Right lobe of liver (tissue), 6 donors: ENCODE data around the gene WASL. TPM values are rescaled to one million over a fixed set of nuclear protein-coding genes. Genes with fewer than 3 reads are reported as not detected.
A peak's percentile ranks its signal among the peaks of the same experiment; 100 is the strongest.
"Not testable (repeated sequence)": the region's sequence is repeated elsewhere in the genome, so short reads cannot be mapped to it uniquely, and the experiment has no call there.

ENCODE experiments used
- ATAC-seq, 4 donors: fragments of 200-7000 bp; cut with Tn5 transposase; one replicate each; pipeline ENCODE4 v1.9.1; 2020; ENCODE audit warnings: mild to moderate bottlenecking in 4 of 4, moderate library complexity in 4 of 4
- DNase-seq, 3 donors: peaks; one replicate each; pipeline ENCODE4 v3.0.0-alpha.2; 2020
- H3K27ac ChIP-seq, 3 donors: fragments of 200-600 bp; one replicate each; pipeline ENCODE4 v1.8.0; 2022
- H3K27me3 ChIP-seq, 2 donors: fragments of 200-600 bp; one replicate each; pipeline ENCODE4 v1.8.0; 2022
- H3K36me3 ChIP-seq, 4 donors: fragments of 200-600 bp; sonication (generic) in 1 of 4; one replicate each; pipeline versions ENCODE4 v1.5.1 to v1.8.0; 2017 to 2022; ENCODE audit warnings: control low read depth in 1 of 4
- H3K4me1 ChIP-seq, 4 donors: fragments of 200-600 bp; sonication (generic) in 1 of 4; one replicate each; pipeline versions ENCODE4 v1.5.1 to v1.8.0; 2017 to 2022; ENCODE audit warnings: control low read depth in 1 of 4
- H3K4me3 ChIP-seq, 3 donors: fragments of 200-600 bp; one replicate each; pipeline ENCODE4 v1.8.0; 2022
- H3K9me3 ChIP-seq, 4 donors: fragments of 200-600 bp; sonication (generic) in 1 of 4; one replicate each; pipeline versions ENCODE4 v1.5.1 to v1.8.0; 2017 to 2022; ENCODE audit warnings: control low read depth in 1 of 4
- CTCF ChIP-seq, 4 donors: fragments of 200-600 bp in 3 of 4; fragments of 450-650 bp in 1 of 4; IDR thresholded peaks; one replicate each; pipeline versions ENCODE4 v1.5.1 to v1.8.0; 2016 to 2022; ENCODE audit warnings: antibody characterized with exemption in 4 of 4, mild to moderate bottlenecking in 2 of 4
- POLR2A ChIP-seq: fragments of 450-650 bp; IDR thresholded peaks from one replicate; pipeline ENCODE4 v1.6.1; 2017; ENCODE audit warnings: antibody characterized with exemption, mild to moderate bottlenecking
- WGBS: methylation state at CpG from one replicate; pipeline ENCODE4 v1.1.6; 2018; ENCODE audit warnings: low coverage, low lambda C conversion rate; ENCODE audit not compliant: insufficient coverage; ENCODE audit errors: missing lambda C conversion rate; 5-methylcytosine and 5-hydroxymethylcytosine counted together
- intact Hi-C, 2 donors: fragments of 100-400 bp; cut with DNase I; formaldehyde crosslinking; loops; one replicate each; pipeline versions ENCODE4 v1.11.2 to v1.14.1; 2022
- small RNA-seq, 2 experiments: library from RNA; depleted of rRNA; stranded (forward); fragments of <200 nt; gene quantifications; one replicate each; pipeline ENCODE3, GENCODE V24; 2016
- total RNA-seq, 6 experiments: library from RNA; depleted of rRNA in 2 of 6; stranded (reverse); fragments of >200 nt in 2 of 6; fragmentation: NEBNext Ultra II Directional in 3 of 6; extraction: Animal tissue kit (Norgen Biotek cat#: 25700) in 3 of 6; gene quantifications; one replicate each; pipeline versions ENCODE4 v1.1.0 to v1.2.4, GENCODE V29; 2016 to 2023
- donor health status: DM: no; HTN: yes; CAD: no.
- donor health status: DM: no; HTN: no; CAD: no.
- donor health status: DM: no; HTN: no; CAD: no.
- donor health status: DM: no; HTN: yes; CAD: no.
- donor health status: DM: no; HTN: yes; CAD: no.

Gene WASL
- total RNA-seq, 6 experiments from 2014 or later, result 20.6 to 26.7 (median 24.8) TPM

- ATAC-seq, result peak; percentile 81 to 96 (median 90)
- 11% methylated on average over 4 of the region's 4 CpGs for WGBS
- Histone ChIP-seq H3K36me3 (no peaks in the 10 kb centered on the region), H3K4me3 (no peak overlapping the region), H3K27me3 (no peaks in the 10 kb centered on the region), H3K4me1 (no peaks in the 10 kb centered on the region), H3K27ac (no peak overlapping the region), H3K9me3 (no peaks in the 10 kb centered on the region)
- peak; percentile 58 to 79 (median 72) for TF ChIP-seq CTCF (IDR thresholded peaks at IDR 0.05)
- TF ChIP-seq POLR2A, result no peak
- DNase-seq, result no peak
- intact Hi-C loops, result loop anchor here in 1 of 2 donors (10.0 kb wide), 1 partner anchor 229 kb away; no protein-coding TSS in a partner anchor
These were observed 113.0 kb downstream of the WASL start for GRCh38 chr7:123635551-123636359.

DNA sequence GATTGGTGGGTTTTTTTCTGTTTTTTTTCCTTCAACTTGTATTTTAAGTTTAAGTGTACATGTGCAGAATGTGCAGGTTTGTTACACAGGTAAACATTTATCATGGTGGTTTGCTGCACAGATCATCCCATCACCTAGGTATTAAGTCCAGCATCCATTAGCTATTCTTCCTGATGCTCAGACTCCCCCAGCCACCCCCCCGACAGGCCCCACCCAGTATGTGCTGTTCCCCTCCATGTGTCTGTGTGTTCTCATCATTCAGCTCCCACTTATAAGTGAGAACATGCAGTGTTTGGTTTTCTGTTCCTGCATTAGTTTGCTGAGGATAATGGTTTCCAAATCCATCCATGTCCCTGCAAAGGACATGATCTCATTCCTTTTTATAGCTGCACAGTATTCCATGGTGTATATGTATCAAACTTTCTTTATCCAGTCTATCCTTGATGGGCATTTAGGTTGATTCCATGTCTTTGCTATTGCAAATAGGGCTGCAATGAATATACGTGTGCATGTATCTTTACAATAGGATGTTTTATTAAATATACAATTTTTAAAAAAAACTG lies 114.7 kb downstream of the WASL start:
- not testable (repeated sequence) for H3K9me3 ChIP-seq, H3K4me3 ChIP-seq, H3K36me3 ChIP-seq, DNase-seq, ATAC-seq, H3K27me3 ChIP-seq, H3K4me1 ChIP-seq, H3K27ac ChIP-seq
- WGBS, result 63% methylated on average over 2 of the region's 2 CpGs
- intact Hi-C loops, result loop anchor here in 1 of 2 donors (10.0 kb wide), 1 partner anchor 231 kb away; no protein-coding TSS in a partner anchor

GRCh38 chr7:123633553-123633952 lies 115.2 kb downstream of the WASL start:
- Histone ChIP-seq H3K27me3 (no peaks in the 10 kb centered on the region), H3K4me1 (no peaks in the 10 kb centered on the region), H3K4me3 (no peak overlapping the region), H3K9me3 (no peaks in the 10 kb centered on the region), H3K36me3 (no peaks in the 10 kb centered on the region), H3K27ac (no peak overlapping the region)
- 74% methylated on average over 7 of the region's 7 CpGs for WGBS
- intact Hi-C loops, result loop anchor here in 1 of 2 donors (10.0 kb wide), 1 partner anchor 231 kb away; no protein-coding TSS in a partner anchor
- DNase-seq, result no peak
- no peak for TF ChIP-seq CTCF (IDR thresholded peaks at IDR 0.05)
- no peak for TF ChIP-seq POLR2A
- ATAC-seq, result peak; percentile 27 to 70 (median 40)

DNA sequence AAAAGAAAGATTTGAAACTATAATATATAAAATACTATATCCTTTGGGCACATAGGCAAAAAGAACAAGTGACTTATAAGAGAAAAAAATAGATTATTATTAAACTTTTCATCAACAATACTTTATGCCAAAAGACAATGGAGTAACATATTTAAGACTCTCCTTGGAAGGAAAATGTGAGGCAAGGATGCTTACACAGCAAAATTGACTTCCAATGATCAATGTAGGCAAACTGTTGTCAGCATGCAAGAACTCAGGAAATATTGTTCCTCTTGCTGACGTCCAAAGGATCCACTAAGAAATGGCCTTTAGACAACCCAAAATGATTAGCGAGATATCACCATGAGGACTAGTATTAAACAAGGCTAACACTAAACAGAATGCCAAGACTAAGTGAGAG lies 116.0 kb downstream of the WASL start:
- TF ChIP-seq POLR2A, result no peak
- TF ChIP-seq CTCF (IDR thresholded peaks at IDR 0.05), result no peak
- no peak overlapping the region for H3K27ac ChIP-seq
- intact Hi-C loops, result loop anchor here in 1 of 2 donors (10.0 kb wide), 1 partner anchor 232 kb away; no protein-coding TSS in a partner anchor
- H3K36me3 ChIP-seq, result no peaks in the 10 kb centered on the region
- no peak for ATAC-seq
- no peaks in the 10 kb centered on the region for H3K9me3 ChIP-seq
- no peaks in the 10 kb centered on the region for H3K27me3 ChIP-seq
- no peak for DNase-seq
- WGBS, result 71% methylated on average over 2 of the region's 2 CpGs
- H3K4me3 ChIP-seq, result no peak overlapping the region
- no peaks in the 10 kb centered on the region for H3K4me1 ChIP-seq

Small RNAs within 50 kb of the gene (small RNA-seq; reads per million reads assigned to genes)
- gene RNU6-11P, result 0 reads per million in 2 experiments

Other genes starting within 250 kb of the WASL start
- gene IQUB, start 214.4 kb downstream of the WASL start, total RNA-seq, result under 1 TPM in 4 of 6 experiments, not detected in 2; 0.06 to 0.19 (median 0.10) TPM
- gene NDUFA5, start 191.2 kb downstream of the WASL start, total RNA-seq, result 10 to 100 TPM; 23.4 to 50.4 (median 44.0) TPM
- gene ASB15, start 147.2 kb downstream of the WASL start, total RNA-seq, result not detected
- gene LMOD2, start 93.1 kb downstream of the WASL start, total RNA-seq, result under 1 TPM in 1 of 6 experiments, not detected in 5; 0.37 TPM
- not detected for gene HYAL4, start 96.2 kb upstream of the WASL start, total RNA-seq
- not detected for gene SPAM1, start 176.2 kb upstream of the WASL start, total RNA-seq